Measurements from ENCODE around the gene CRIM1.

- TF ChIP-seq, protein P1, sequence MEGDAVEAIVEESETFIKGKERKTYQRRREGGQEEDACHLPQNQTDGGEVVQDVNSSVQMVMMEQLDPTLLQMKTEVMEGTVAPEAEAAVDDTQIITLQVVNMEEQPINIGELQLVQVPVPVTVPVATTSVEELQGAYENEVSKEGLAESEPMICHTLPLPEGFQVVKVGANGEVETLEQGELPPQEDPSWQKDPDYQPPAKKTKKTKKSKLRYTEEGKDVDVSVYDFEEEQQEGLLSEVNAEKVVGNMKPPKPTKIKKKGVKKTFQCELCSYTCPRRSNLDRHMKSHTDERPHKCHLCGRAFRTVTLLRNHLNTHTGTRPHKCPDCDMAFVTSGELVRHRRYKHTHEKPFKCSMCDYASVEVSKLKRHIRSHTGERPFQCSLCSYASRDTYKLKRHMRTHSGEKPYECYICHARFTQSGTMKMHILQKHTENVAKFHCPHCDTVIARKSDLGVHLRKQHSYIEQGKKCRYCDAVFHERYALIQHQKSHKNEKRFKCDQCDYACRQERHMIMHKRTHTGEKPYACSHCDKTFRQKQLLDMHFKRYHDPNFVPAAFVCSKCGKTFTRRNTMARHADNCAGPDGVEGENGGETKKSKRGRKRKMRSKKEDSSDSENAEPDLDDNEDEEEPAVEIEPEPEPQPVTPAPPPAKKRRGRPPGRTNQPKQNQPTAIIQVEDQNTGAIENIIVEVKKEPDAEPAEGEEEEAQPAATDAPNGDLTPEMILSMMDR (conservative IDR thresholded peaks at IDR 0.05), result no peak
- no peak for TF ChIP-seq EZH2 (IDR thresholded peaks at IDR 0.05; ENCODE audit: low read depth)
Observed at GRCh38 chr2:36463365-36463764, 107.8 kb downstream of the CRIM1 start.

All from PC-9 (cell line).